HepG2 (cell line): Measurements from ENCODE around the gene SCAPER. TPM values are rescaled to one million over a fixed set of nuclear protein-coding genes. Genes with fewer than 3 reads are reported as not detected.

Source experiments
- BHLHE40 ChIP-seq: IDR thresholded peaks from 2 replicates; pipeline ENCODE4 v1.6.1; 2011; ENCODE audit warnings: low read length, improper control_type of control experiment
- CENPX ChIP-seq: sonication (generic); formaldehyde crosslinking; IDR thresholded peaks from 2 replicates; pipeline ENCODE4 v1.9.0; 2021; ENCODE audit warnings: mild to moderate bottlenecking, missing genetic modification reagents, moderate library complexity
- GABPA ChIP-seq, 2 experiments: IDR thresholded peaks; 2 replicates each; pipeline ENCODE4 v1.6.1; 2011 to 2016; ENCODE audit warnings: low read depth in 2 of 2, low read length in 1 of 2, missing biosample characterization in 1 of 2, missing genetic modification characterization in 1 of 2
- STAG1 ChIP-seq: sonication (generic); formaldehyde crosslinking; IDR thresholded peaks from 2 replicates; pipeline ENCODE4 v1.4.0; 2020; ENCODE audit warnings: missing genetic modification reagents
- ZMYM3 ChIP-seq: sonication (generic); formaldehyde crosslinking; IDR thresholded peaks from 2 replicates; pipeline ENCODE4 v1.5.1; 2020; ENCODE audit warnings: mild to moderate bottlenecking, missing genetic modification reagents
- ZNF296 ChIP-seq: sonication (generic); formaldehyde crosslinking; conservative IDR thresholded peaks from 2 replicates; pipeline ENCODE4 v1.5.0; 2020; ENCODE audit warnings: mild to moderate bottlenecking, missing genetic modification reagents
- ZNF3 ChIP-seq: IDR thresholded peaks from 2 replicates; pipeline ENCODE4 v1.7.0; 2017; ENCODE audit warnings: inconsistent platforms
- ZNF781 ChIP-seq: sonication (generic); formaldehyde crosslinking; IDR thresholded peaks from 2 replicates; pipeline ENCODE4 v1.5.1; 2020; ENCODE audit warnings: borderline replicate concordance, mild to moderate bottlenecking, missing genetic modification reagents; ENCODE audit errors: not compliant biosample characterization
- polyA plus RNA-seq, 8 experiments: library from polyadenylated mRNA; depleted of rRNA in 3 of 8; stranded (reverse) in 7 of 8; unstranded in 1 of 8; fragments of >200 nt; fragmentation: Illumina TruSeq in 4 of 8; extraction: Trizol in 4 of 8; gene quantifications; 2 replicates each; pipeline versions ENCODE4 v1.2.1 to v1.2.3, GENCODE V29; 2011 to 2016; ENCODE audit warnings: low read depth in 4 of 8, missing spikeins in 1 of 8, mixed read lengths in 1 of 8; ENCODE audit not compliant: insufficient read depth in 1 of 8
- total RNA-seq, 5 experiments: library from RNA; depleted of rRNA; stranded (reverse); fragments of >200 nt; fragmentation: Illumina TruSeq; extraction: Trizol; gene quantifications; 2 replicates each; pipeline ENCODE4 v1.2.3, GENCODE V29; 2016; ENCODE audit warnings: low read depth in 1 of 5
- TF ChIP-seq, protein P1 (sequence below): sonication (generic); formaldehyde crosslinking; IDR thresholded peaks from 2 replicates; pipeline ENCODE4 v1.4.0; 2020; ENCODE audit warnings: mild to moderate bottlenecking, missing genetic modification reagents
- TF ChIP-seq, protein P2 (sequence below): sonication (generic); formaldehyde crosslinking; IDR thresholded peaks from 2 replicates; pipeline ENCODE4 v1.5.1; 2020; ENCODE audit warnings: mild to moderate bottlenecking, missing genetic modification reagents

Gene SCAPER
- total and polyA plus RNA-seq, 2 of the 13 experiments (the other 11 are each of a cell fraction or from before 2014, with no cell fraction given), result 4.3 to 10.5 TPM

DNA sequence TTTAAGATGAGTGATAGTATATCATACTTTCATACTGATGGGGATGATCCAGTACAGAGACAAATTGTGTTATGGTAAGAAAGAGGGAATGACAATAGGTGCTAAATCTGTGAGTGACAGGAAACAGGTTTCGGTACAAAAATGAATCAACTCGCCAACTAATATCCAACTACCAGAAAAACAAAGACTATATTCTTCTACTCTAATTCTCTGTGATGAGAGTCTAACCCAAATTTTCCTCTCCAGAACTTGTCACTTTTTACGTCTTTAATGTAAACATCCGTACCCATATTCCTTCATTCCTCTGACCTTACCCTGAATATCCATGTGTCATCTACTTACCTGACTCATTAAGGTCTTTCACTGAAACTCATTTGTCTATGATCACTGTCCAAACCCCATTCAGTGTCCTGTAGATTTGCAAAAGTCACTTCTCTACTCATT lies 39.6 kb downstream of the SCAPER start (continued):
- TF ChIP-seq, protein P1, sequence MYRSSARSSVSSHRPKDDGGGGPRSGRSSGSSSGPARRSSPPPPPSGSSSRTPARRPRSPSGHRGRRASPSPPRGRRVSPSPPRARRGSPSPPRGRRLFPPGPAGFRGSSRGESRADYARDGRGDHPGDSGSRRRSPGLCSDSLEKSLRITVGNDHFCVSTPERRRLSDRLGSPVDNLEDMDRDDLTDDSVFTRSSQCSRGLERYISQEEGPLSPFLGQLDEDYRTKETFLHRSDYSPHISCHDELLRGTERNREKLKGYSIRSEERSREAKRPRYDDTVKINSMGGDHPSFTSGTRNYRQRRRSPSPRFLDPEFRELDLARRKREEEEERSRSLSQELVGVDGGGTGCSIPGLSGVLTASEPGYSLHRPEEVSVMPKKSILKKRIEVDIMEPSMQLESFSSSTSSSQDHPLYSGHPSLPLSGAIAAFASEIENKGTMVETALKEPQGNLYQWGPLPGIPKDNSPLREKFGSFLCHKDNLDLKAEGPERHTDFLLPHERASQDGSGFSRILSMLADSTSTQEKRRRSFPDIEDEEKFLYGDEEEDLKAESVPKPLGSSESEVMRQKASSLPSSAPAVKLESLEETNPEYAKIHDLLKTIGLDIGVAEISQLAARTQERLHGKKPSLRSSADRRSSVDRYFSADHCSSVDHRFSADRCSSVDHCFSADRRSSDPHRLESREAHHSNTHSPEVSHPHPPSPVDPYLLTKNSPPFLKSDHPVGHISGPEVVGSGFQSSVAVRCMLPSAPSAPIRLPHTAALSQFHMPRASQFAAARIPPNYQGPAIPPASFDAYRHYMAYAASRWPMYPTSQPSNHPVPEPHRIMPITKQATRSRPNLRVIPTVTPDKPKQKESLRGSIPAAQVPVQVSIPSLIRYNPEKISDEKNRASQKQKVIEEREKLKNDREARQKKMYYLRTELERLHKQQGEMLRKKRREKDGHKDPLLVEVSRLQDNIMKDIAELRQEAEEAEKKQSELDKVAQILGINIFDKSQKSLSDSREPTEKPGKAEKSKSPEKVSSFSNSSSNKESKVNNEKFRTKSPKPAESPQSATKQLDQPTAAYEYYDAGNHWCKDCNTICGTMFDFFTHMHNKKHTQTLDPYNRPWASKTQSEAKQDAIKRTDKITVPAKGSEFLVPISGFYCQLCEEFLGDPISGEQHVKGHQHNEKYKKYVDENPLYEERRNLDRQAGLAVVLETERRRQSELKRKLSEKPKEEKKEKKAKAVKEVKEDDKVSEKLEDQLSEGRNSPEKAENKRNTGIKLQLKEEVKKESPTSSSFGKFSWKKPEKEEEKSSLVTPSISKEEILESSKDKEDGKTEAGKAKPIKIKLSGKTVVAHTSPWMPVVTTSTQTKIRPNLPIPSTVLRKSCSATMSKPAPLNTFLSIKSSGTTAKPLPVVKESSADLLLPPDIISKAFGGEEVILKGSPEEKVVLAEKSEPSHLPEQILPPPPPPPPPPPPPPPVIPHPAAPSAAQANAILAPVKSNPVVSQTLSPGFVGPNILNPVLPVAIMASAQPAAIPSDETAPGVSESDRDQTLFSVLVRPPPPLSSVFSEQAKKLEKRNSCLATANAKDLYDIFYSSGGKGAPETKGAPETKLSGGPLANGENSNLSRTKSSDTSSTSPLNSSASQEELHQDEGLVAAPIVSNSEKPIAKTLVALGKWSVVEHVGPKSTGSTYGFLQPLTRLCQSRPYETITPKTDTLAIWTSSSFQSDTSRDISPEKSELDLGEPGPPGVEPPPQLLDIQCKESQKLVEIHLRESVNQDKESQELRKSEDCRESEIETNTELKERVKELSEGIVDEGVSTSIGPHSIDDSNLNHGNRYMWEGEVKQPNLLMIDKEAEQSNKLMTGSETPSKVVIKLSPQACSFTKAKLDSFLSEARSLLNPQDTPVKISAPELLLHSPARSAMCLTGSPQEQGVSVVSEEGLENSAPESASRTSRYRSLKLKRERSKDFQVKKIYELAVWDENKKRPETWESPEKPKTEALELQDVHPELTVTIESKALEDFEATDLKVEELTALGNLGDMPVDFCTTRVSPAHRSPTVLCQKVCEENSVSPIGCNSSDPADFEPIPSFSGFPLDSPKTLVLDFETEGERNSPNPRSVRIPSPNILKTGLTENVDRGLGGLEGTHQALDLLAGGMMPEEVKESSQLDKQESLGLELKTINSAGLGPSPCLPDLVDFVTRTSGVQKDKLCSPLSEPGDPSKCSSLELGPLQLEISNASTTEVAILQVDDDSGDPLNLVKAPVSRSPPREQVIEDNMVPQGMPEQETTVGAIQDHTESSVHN (CRISPR knock-in tag), result no peak
- TF ChIP-seq, protein P2, sequence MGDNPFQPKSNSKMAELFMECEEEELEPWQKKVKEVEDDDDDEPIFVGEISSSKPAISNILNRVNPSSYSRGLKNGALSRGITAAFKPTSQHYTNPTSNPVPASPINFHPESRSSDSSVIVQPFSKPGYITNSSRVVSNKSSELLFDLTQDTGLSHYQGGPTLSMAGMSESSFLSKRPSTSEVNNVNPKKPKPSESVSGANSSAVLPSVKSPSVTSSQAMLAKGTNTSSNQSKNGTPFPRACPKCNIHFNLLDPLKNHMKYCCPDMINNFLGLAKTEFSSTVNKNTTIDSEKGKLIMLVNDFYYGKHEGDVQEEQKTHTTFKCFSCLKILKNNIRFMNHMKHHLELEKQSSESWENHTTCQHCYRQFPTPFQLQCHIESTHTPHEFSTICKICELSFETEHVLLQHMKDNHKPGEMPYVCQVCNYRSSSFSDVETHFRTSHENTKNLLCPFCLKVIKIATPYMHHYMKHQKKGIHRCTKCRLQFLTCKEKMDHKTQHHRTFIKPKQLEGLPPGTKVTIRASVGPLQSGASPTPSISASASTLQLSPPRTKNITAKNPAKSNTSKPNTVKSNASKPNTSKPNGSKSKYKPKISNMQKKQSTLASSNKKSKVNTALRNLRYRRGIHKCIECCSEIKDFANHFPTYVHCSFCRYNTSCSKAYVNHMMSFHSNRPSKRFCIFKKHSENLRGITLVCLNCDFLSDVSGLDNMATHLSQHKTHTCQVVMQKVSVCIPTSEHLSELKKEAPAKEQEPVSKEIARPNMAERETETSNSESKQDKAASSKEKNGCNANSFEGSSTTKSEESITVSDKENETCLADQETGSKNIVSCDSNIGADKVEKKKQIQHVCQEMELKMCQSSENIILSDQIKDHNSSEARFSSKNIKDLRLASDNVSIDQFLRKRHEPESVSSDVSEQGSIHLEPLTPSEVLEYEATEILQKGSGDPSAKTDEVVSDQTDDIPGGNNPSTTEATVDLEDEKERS (CRISPR knock-in tag), result no peak
- TF ChIP-seq BHLHE40, result no peak
- no peak for TF ChIP-seq ZNF3 (CRISPR knock-in tag)
- no peak for TF ChIP-seq STAG1 (CRISPR knock-in tag)
- TF ChIP-seq ZNF296 (CRISPR knock-in tag), result no peak
- no peak for TF ChIP-seq CENPX (CRISPR knock-in tag)
- no peak for TF ChIP-seq GABPA (IDR thresholded peaks at IDR 0.05; ENCODE audit: low read depth, low read length)
- no peak for TF ChIP-seq GABPA (CRISPR knock-in tag; IDR thresholded peaks at IDR 0.05; ENCODE audit: low read depth)
- no peak for TF ChIP-seq ZNF781 (CRISPR knock-in tag)
- TF ChIP-seq ZMYM3, result no peak
